Activated naive CD4-positive, alpha-beta T cell treated with anti-CD3 and anti-CD28 coated beads for 36 hours (primary cell): ENCODE data around the gene HMG20A. TPM values are rescaled to one million over a fixed set of nuclear protein-coding genes. Genes with fewer than 3 reads are reported as not detected.

Experiments used
- CTCF ChIA-PET: fragments of 350-600 bp; sonication (Branson Sonifier 250); formaldehyde crosslinking; loops from one replicate; lab custom pipeline; 2021; ENCODE audit warnings: antibody characterized with exemption; lab: Charles Lee
- DNase-seq: peaks from one replicate; pipeline ENCODE4 v3.0.0-alpha.2; 2020
- H3K27ac Mint-ChIP-seq: one replicate; pipeline ENCODE4 v1.8.0; 2021; ENCODE audit warnings: mild to moderate bottlenecking, mixed read lengths
- H3K27me3 Mint-ChIP-seq: one replicate; pipeline ENCODE4 v1.8.0; 2021; ENCODE audit warnings: low read depth, mixed read lengths
- H3K36me3 Mint-ChIP-seq: one replicate; pipeline ENCODE4 v1.8.0; 2021; ENCODE audit warnings: low read depth, mixed read lengths
- H3K4me1 Mint-ChIP-seq: one replicate; pipeline ENCODE4 v1.8.0; 2021; ENCODE audit warnings: low read depth, mixed read lengths
- H3K4me3 Mint-ChIP-seq: one replicate; pipeline ENCODE4 v1.8.0; 2021; ENCODE audit warnings: mild to moderate bottlenecking, moderate library complexity, mixed read lengths
- H3K9me3 Mint-ChIP-seq: one replicate; pipeline ENCODE4 v1.8.0; 2021; ENCODE audit warnings: mixed read lengths
- intact Hi-C: fragments of 100-400 bp; cut with micrococcal nuclease; formaldehyde crosslinking; loops from one replicate; pipeline ENCODE4 v1.15.1; 2023
- total RNA-seq, 2 experiments: library from RNA; stranded (reverse); gene quantifications; one replicate each; pipeline ENCODE4 v1.2.3, GENCODE V29; 2021

Gene HMG20A
- total RNA-seq, 2 experiments from 2014 or later = 33.1 to 38.2 TPM

DNA sequence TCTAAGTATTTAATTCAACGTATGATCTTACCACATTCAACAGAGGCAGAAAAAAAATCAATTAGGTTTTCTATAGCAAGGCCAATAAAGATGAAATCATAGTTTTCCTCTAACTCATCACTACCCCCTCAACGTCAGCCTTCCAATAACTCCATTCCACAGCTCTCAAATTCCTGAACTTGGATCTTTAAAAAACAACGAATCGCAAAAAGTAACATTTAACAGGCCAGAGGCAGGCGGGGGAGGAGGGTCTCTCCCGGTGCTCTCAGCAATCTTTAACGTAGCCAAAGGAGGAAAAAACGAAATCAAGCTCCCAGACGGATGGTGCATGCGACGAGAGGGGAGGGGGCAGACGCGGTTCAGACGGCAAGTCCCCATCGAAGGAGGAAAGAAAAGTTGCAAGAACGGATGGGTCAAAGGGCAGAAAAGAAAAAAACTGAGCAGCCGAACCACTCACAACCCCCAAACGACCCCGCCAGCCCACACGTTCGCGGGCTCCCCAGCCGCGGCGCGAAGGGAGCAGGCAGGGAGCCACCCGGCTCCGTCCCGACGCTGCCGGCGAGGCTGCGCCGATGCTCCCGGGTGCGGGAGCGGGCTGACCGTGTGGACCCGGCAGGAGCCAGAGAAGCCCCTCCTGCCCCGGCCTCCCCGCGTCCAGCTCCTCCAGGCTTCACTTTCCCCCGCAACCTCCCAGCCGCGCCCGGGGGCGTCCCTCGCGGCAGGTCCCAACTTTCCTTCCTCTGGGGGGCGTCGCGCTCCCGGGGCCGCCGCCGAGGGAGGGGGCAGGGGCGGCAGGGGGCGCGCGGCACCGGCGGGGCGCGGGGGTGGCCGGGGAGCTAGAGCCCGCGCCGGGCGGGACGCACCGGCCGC, 1.5 kb upstream of the HMG20A start:
- Mint-ChIP-seq H3K36me3 (peaks cover 4% of the 10 kb centered on the region), H3K4me3 (peak overlapping the region; percentile 90), H3K9me3 (no peaks in the 10 kb centered on the region), H3K27me3 (no peaks in the 10 kb centered on the region), H3K27ac (peak overlapping the region; percentile 80), H3K4me1 (peaks cover 35% of the 10 kb centered on the region)
- peak; percentile 55 for DNase-seq
- intact Hi-C loops = loop anchor here (2.0 kb wide), 1 partner anchor 16 kb away; no protein-coding TSS in a partner anchor
- CTCF ChIA-PET = interaction anchor here (0.8 to 1.9 kb wide), 4 partner anchors 9 to 101 kb away, joined by 3 to 6 read pairs (median 4); no protein-coding TSS in a partner anchor

DNA sequence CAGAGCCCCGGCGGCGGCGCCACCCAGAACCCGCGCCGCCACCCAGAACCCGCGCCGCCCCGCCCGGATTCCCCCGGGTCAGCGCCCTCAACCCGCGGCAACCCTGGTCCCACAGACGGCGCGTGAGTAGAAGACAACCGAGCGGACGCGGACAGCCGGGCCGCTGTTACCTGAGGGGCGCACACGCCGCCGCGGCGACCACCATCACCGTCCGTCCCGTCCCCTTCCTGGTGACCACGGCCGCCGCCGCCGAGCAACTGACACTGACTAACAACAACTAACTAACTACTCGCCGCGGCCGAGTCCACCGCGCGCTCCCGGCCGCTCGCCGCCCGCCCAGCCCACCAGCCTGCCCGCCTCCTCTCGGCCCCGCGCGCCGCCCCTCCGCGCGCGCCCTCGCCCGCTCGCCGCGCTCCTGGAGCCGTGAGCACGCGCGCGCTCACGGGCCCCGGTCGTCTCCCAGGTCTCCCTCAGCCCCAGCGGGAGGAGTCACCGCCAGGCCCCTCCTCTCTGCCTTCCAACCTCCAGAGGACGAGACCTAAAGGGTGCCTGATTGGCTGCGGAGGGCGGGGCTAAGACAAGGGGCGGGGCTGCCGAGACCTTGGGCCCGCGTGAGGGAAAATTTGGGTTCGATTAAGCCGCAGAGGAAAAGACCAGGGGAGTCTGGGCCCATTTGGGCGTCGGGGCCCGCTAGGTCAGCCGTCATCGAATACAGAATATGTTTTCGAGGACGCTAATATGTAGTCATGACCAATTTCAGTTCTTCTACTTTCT, 665 bp upstream of the HMG20A start, which contains the start of gene PEAK1:
Gene PEAK1 (minus strand): TSS at position 269 of the 774 bp plus-strand sequence. CDS start 238,178 bp downstream, outside the sequence.
- intact Hi-C loops = loop anchor here (1.0 to 10.0 kb wide), 8 partner anchors 11 to 515 kb away; partner anchors contain the start of genes PSTPIP1, SCAPER and TSPAN3
- peak; percentile 100 for DNase-seq
- no peaks in the 10 kb centered on the region for H3K9me3 Mint-ChIP-seq
- H3K36me3 Mint-ChIP-seq = peaks cover 4% of the 10 kb centered on the region
- CTCF ChIA-PET = interaction anchor here (1.4 to 1.9 kb wide), 2 partner anchors 10 to 77 kb away, joined by 3 to 6 read pairs; no protein-coding TSS in a partner anchor
- no peaks in the 10 kb centered on the region for H3K27me3 Mint-ChIP-seq
- peak within 1 kb of the TSS; percentile 95 for H3K4me3 Mint-ChIP-seq
- peak within 1 kb of the TSS; percentile 98 for H3K27ac Mint-ChIP-seq
- peaks cover 36% of the 10 kb centered on the region for H3K4me1 Mint-ChIP-seq

DNA sequence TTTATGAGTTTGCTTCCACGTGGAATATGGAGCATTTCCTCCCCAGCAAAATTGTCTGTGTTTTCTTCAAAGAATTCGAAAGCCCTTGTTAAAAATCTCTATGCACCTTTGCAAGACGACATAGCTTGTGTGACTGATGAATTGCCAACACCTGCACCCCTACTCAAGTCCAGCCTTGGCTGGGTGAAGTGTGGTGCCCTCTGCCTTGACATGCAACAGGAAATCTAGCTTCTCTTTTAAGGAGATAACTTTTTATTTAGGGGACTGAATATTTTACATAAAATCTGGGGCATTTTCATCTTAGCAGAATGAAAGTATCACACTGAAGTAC, 647 bp downstream of the HMG20A start:
- Mint-ChIP-seq H3K4me1 (peaks cover 43% of the 10 kb centered on the region), H3K27me3 (no peaks in the 10 kb centered on the region), H3K36me3 (peaks cover 4% of the 10 kb centered on the region), H3K9me3 (no peaks in the 10 kb centered on the region), H3K4me3 (peak overlapping the region; percentile 95), H3K27ac (peak overlapping the region; percentile 98)
- intact Hi-C loops = loop anchor here (2.0 to 10.0 kb wide), 6 partner anchors 71 to 517 kb away; partner anchors contain the start of genes PSTPIP1, SCAPER and TSPAN3
- CTCF ChIA-PET = interaction anchor here (1.3 kb wide), 1 partner anchor 9 kb away, joined by 4 read pairs; no protein-coding TSS in a partner anchor
- DNase-seq = peak; percentile 41

DNA sequence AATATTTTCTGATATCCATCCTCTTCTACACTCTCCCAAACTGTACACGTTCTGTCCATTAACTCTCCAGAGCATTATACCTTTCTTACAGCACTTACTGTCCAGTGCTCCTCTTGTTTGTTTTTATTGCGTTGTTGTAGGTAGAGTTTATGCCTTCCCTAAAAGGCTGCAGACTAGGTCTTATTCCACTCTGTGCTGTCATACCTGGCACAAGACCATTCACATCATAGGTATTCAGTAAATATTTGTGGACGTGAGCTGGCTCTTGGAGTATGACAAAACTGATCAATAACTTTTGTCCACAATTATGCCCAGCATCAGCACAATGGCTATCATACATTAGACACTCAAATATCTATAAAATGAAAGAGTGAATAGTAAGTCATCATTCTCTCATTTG, 4.4 kb downstream of the HMG20A start:
- Mint-ChIP-seq H3K9me3 (no peaks in the 10 kb centered on the region), H3K27ac (no peak overlapping the region), H3K4me1 (peaks cover 39% of the 10 kb centered on the region), H3K27me3 (no peaks in the 10 kb centered on the region), H3K4me3 (no peak overlapping the region), H3K36me3 (peaks cover 2% of the 10 kb centered on the region)
- no peak for DNase-seq
- CTCF ChIA-PET = interaction anchor here (0.6 kb wide), 1 partner anchor 224 kb away, joined by 3 read pairs; no protein-coding TSS in a partner anchor
- intact Hi-C loops = loop anchor here (10.0 kb wide), 1 partner anchor 520 kb away; the partner anchor contains the start of gene SCAPER

DNA sequence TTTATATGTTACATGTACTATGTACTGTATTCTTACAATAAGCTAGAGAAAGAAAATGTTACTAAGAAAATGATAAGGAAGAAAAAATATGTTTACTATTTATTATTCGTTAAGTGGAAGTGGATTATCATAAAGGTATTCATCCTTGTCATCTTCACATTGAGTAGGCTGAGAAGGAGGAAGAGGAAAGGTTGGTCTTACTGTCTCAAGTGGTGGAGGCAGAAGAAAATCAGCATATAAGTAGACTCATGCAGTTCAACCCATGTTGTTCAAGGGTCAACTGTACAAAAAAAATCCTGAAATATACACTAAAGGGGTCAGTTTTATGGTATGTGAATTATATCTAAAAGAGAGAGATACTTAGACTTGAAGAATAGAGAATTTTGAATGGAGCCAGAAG, 5.7 kb downstream of the HMG20A start:
- H3K27ac Mint-ChIP-seq = no peak overlapping the region
- no peaks in the 10 kb centered on the region for H3K27me3 Mint-ChIP-seq
- peaks cover 2% of the 10 kb centered on the region for H3K36me3 Mint-ChIP-seq
- H3K9me3 Mint-ChIP-seq = no peaks in the 10 kb centered on the region
- DNase-seq = no peak
- peaks cover 48% of the 10 kb centered on the region for H3K4me1 Mint-ChIP-seq
- CTCF ChIA-PET = interaction anchor here (0.6 to 1.2 kb wide), 3 partner anchors 12 to 365 kb away, joined by 3 to 5 read pairs (median 4); no protein-coding TSS in a partner anchor
- H3K4me3 Mint-ChIP-seq = no peak overlapping the region
- intact Hi-C loops = loop anchor here (10.0 kb wide), 1 partner anchor 522 kb away; the partner anchor contains the start of gene SCAPER

DNA sequence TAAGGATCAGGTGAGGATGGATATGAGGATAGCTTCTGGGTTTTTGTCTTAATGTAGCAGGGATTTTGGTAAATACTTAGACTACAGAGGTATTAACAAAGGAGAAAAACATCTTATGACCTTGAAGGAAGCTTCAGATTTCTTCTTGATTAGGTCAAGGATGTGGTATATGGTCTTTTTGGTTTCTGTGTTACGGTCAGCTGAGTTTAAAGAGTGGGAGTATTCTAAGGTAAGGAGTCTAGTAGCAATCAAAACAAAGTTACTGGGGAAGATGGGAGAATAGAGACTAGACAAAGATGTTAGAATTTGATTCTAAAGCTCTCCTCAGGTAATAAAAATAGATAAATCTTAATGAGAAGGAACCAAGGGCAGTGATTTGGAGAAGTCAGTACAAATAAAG, 6.2 kb downstream of the HMG20A start:
- no peaks in the 10 kb centered on the region for H3K9me3 Mint-ChIP-seq
- no peak overlapping the region for H3K4me3 Mint-ChIP-seq
- no peak for DNase-seq
- H3K27ac Mint-ChIP-seq = no peak overlapping the region
- H3K4me1 Mint-ChIP-seq = peaks cover 47% of the 10 kb centered on the region
- CTCF ChIA-PET = interaction anchor here (0.6 to 1.2 kb wide), 3 partner anchors 11 to 365 kb away, joined by 3 to 5 read pairs (median 4); no protein-coding TSS in a partner anchor
- no peaks in the 10 kb centered on the region for H3K27me3 Mint-ChIP-seq
- peaks cover 2% of the 10 kb centered on the region for H3K36me3 Mint-ChIP-seq
- intact Hi-C loops = loop anchor here (10.0 kb wide), 1 partner anchor 522 kb away; the partner anchor contains the start of gene SCAPER

DNA sequence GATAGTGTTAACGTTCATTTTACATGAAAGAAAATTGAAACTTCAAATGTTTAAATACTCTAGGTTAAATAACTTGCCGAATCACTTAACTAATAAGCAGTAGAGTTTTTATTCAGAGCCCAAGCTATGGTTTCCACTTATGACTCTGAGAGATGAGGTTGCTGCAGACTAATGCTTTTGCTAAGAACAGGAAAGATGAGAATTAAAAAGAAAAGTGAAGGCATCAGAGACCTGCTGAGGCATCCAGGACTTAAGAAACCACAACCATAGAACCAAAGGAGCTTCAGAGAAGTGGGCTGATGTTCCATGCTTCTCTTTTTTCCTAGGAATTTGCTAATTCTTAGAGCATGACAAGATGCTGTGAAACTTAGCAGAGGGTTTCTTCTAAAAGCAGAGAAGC, 9.5 kb downstream of the HMG20A start:
- no peak for DNase-seq
- Mint-ChIP-seq H3K9me3 (no peaks in the 10 kb centered on the region), H3K27ac (no peak overlapping the region), H3K36me3 (peaks cover 3% of the 10 kb centered on the region), H3K4me3 (no peak overlapping the region), H3K27me3 (no peaks in the 10 kb centered on the region), H3K4me1 (peaks cover 41% of the 10 kb centered on the region)
- intact Hi-C loops = no loop called here
- CTCF ChIA-PET = interaction anchor here (0.9 to 1.1 kb wide), 2 partner anchors 9 to 24 kb away, joined by 3 to 4 read pairs; no protein-coding TSS in a partner anchor

DNA sequence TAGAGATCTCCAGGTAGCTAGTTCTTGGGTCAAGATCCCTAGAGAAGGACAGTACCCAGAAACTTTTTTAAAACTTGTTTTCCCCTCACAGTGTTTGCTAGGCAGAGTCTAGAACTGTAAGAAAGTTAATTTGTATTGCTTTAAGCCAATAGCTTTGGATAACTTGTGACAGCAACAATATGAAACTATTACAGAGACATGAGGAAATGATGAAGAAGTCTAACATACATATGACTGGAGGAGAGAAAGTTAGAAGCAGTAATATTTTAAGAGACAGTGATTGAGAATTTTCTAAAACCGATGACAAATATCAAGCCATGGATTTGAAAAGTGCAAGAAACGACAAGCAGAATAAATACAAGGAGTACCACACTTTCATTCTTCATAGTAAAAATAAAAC, 10.0 kb downstream of the HMG20A start:
- Mint-ChIP-seq H3K27me3 (no peaks in the 10 kb centered on the region), H3K4me1 (peaks cover 41% of the 10 kb centered on the region), H3K4me3 (no peak overlapping the region), H3K9me3 (no peaks in the 10 kb centered on the region), H3K36me3 (peaks cover 3% of the 10 kb centered on the region), H3K27ac (no peak overlapping the region)
- no peak for DNase-seq
- CTCF ChIA-PET = interaction anchor here (0.9 to 1.1 kb wide), 3 partner anchors 9 to 312 kb away, joined by 3 to 5 read pairs (median 4); no protein-coding TSS in a partner anchor
- intact Hi-C loops = no loop called here

DNA sequence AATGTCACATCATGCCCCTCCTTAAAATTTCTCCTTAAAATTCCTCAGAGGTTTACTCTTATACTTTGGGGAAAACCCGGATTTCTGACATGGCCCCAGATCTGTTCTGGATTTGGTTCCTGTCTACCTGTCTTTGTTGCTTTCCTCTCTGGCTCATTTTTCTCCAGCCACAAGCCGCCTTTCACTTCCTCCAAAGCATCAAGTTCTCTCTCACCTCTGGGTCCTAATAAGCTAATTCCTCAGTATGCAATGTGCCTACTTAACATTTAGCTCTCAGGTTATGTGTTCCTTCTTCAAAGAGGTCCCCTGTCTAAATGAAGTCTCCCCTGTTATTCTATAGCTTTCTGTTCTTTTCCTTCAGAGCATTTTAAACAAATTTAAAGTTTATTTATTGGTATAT, 16.1 kb downstream of the HMG20A start:
- Mint-ChIP-seq H3K36me3 (peaks cover 2% of the 10 kb centered on the region), H3K27me3 (no peaks in the 10 kb centered on the region), H3K9me3 (no peaks in the 10 kb centered on the region), H3K4me1 (peaks cover 38% of the 10 kb centered on the region), H3K4me3 (no peak overlapping the region), H3K27ac (no peak overlapping the region)
- intact Hi-C loops = no loop called here
- no peak for DNase-seq
- CTCF ChIA-PET = interaction anchor here (0.6 to 0.7 kb wide), 2 partner anchors 60 to 495 kb away, joined by 3 read pairs; no protein-coding TSS in a partner anchor

DNA sequence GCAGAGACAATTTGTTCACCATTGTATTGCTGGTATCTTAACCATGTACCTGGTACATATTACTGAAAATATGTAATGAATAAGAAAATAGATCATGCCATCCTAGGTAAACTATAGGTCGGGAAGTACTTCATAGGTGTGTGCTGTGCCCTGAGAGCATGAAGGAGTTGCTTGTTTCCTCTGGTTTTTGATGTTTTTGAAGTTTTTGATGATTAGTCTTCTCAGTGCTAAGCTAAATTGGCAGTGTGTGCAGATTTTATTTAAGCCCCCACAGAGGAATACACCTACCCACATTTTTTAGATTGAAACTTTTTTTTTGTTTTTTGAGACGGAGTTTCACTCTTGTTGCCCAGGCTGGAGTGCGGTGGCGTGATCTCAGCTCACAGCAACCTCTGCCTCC, 16.6 kb downstream of the HMG20A start:
- intact Hi-C loops = no loop called here
- Mint-ChIP-seq H3K36me3 (peaks cover 2% of the 10 kb centered on the region), H3K4me1 (peaks cover 36% of the 10 kb centered on the region), H3K27me3 (no peaks in the 10 kb centered on the region), H3K4me3 (no peak overlapping the region), H3K27ac (no peak overlapping the region), H3K9me3 (no peaks in the 10 kb centered on the region)
- CTCF ChIA-PET = interaction anchor here (0.6 to 1.2 kb wide), 3 partner anchors 11 to 496 kb away, joined by 3 to 4 read pairs (median 3); no protein-coding TSS in a partner anchor
- no peak for DNase-seq

DNA sequence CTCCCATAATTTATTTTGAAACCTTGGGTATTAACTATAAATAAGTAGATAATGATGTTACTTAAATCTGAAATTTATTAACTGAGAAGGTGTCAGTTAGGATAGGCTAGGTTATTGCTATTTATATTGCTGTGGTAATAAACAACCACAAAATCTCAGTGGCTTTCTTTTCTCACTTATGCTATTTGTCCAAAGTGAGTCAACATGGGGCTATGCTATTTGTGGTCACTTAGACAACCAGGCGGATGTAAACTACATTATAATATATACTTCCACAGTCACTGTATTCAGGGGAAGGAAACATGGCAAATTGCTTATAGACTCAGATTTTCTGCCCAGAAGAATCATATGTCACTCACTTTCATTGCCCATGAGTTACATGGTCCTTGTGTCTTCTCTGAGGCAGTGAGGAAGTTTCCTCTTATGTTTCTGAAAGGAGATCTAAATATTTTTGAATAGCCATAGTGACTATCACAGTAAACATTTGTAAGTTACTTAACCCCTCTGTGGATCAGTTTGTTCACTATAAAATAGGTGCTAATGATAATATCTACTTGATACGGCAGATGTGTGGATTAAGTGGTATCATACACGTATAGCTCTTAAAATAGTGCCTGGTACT, 19.8 kb downstream of the HMG20A start:
- peaks cover 41% of the 10 kb centered on the region for H3K4me1 Mint-ChIP-seq
- no peak overlapping the region for H3K27ac Mint-ChIP-seq
- no peaks in the 10 kb centered on the region for H3K27me3 Mint-ChIP-seq
- CTCF ChIA-PET = no interaction called here
- no peak overlapping the region for H3K4me3 Mint-ChIP-seq
- peaks cover 1% of the 10 kb centered on the region for H3K36me3 Mint-ChIP-seq
- intact Hi-C loops = no loop called here
- no peaks in the 10 kb centered on the region for H3K9me3 Mint-ChIP-seq
- no peak for DNase-seq
